SHP77 (cell line): Measurements from ENCODE around the gene DENND1C.

Experiments
- DNase-seq, 2 experiments: peaks; one replicate each; lab custom pipeline; 2025; lab: John Stamatoyannopoulos, UW

The DENND1C gene, protein sequence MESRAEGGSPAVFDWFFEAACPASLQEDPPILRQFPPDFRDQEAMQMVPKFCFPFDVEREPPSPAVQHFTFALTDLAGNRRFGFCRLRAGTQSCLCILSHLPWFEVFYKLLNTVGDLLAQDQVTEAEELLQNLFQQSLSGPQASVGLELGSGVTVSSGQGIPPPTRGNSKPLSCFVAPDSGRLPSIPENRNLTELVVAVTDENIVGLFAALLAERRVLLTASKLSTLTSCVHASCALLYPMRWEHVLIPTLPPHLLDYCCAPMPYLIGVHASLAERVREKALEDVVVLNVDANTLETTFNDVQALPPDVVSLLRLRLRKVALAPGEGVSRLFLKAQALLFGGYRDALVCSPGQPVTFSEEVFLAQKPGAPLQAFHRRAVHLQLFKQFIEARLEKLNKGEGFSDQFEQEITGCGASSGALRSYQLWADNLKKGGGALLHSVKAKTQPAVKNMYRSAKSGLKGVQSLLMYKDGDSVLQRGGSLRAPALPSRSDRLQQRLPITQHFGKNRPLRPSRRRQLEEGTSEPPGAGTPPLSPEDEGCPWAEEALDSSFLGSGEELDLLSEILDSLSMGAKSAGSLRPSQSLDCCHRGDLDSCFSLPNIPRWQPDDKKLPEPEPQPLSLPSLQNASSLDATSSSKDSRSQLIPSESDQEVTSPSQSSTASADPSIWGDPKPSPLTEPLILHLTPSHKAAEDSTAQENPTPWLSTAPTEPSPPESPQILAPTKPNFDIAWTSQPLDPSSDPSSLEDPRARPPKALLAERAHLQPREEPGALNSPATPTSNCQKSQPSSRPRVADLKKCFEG

DNA sequence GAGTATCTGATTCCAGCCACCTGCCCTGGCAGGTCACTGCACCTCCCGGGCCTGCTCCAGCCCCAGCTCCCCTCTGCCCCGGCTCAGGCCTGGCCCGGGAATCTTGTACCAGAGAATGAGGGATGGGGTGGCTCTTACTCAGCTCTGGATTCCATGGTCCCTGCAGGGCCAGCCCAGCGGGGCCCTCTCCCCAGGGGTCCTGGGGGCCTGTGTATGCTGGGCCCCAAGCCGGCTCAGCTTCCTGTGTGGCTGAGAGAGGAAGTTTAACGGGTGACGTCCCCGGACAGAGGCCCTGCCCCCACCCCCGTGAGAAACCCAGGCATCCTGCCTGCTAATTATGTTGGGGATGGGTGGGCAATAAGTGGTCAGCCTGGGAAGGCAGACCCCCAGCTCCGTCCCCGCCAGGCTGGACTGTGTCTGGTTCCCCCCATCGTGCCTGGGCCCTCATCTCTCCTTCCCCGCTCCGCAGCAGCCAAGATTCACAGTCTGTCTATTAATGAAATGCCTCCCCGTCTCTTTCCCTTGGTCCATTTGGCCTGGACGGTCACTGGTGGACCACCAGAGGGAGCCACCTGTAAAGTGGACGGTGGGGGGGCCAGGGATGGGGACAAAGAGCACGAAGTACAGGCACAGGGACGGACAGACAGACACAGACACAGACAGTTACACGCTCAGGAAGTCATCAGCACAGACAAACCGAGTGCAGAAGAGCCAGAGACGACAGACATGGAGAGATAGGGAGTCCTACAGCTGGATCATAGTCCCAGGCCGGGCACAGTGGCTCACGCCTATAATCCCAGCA is at the start of gene DENND1C:
TSS of gene DENND1C (minus strand) at position 247 of the 802 bp plus-strand sequence. CDS start at position 155, 92 bp downstream.
- peak; percentile 20 to 24 for DNase-seq

DNA sequence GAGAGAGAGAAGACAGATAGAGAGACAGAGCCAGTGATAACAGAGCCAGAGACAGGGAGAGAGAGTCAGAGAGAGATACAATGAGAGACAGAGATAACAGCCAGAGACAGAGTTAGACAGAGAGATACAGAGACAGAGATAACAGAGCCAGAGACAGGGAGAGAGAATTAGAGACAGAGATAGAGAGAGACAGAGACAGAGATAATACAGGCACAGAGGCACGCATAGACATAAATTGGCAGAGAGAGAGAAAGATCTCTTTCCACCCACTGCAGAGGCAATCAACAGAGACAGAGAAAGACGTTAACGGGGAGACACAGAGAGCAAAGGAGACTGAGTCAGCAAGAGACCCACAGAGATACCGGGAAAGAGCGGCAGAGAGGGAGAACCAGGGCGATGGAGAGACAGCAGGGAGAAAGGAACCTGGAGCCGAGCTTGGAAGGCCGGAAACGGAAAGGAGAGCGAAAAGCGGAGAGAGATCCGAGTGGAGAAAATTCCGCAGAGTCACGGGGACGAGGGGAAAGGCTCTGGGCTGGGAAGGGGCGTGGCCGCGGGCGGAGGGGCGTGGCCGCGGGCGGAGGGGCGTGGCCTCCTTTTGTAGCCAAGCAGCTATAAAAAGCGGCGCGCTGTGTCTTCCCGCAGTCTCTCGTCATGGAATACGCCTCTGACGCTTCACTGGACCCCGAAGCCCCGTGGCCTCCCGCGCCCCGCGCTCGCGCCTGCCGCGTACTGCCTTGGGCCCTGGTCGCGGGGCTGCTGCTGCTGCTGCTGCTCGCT is 49.0 kb upstream of the DENND1C start, which contains the start of gene TNFSF9:
TSS of gene TNFSF9 (plus strand) at position 641 of the 777 bp plus-strand sequence. CDS start at position 652, 11 bp downstream.
- peak; percentile 77 for DNase-seq

DNA sequence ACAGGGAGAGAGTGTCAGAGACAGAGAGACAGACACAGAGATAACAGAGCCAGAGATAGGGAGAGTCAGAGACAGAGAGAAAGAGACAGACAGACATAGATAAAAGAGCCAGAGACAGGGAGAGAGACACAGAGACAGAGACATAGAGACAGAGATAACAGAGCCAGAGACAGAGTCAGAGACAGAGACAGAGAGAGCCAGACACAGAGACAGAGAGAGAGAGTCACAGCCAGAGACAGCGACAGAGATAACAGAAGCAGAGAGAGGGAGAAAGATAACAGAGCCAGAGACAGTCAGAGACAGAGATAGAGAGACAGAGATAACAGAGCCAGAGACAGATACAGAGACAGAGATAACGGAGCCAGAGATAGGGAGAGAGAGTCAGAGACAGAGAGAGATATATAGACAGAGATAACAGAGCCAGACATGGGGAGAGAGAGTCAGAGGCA is 48.4 kb upstream of the DENND1C start:
- no peak for DNase-seq

DNA sequence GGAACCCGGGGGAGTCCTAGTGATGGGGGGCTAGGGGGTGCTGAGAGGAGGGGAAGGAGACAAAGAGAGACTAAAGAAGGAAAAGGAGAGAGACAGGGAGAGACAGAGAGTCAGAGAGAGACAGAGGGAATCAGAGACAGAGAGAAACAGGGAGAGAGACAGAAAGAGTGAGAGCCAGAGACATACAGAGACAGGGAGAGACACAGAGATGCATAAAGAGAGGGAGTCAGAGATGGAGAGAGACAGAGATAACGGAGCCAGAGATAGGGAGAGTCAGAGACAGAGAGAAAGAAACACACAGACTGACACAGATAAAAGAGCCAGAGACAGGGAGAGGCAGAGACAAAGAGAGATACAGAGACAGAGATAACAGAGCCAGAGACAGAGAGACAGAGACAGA is 47.8 kb upstream of the DENND1C start:
- no peak for DNase-seq

DNA sequence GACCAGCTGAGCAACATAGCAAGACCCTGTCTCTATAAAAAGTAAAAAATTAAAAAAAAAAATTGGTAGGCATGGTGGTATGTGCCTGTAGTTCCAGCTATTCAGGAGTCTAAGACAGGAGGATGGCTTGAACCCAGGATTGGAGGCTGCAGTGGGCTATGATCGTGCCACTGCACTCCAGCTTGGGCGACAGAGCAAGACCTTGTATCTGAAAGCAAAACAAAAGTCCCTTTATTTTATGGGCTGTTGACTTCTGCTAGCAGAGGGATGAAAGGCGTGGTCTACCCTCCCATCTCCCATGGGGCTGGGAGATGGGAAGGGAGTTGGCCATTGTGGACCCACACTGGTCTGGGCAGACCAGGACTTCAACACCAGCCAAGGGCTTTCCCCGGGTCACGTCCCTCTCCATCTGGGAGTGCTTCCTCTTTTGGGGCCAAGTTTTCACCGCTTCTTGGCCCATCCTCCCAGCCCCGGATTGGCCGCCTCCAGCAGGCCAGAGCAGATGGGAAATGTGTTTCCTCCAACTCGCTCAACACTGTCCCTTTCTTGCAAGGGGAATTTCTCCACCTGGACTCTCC is 47.0 kb upstream of the DENND1C start:
- no peak for DNase-seq

DNA sequence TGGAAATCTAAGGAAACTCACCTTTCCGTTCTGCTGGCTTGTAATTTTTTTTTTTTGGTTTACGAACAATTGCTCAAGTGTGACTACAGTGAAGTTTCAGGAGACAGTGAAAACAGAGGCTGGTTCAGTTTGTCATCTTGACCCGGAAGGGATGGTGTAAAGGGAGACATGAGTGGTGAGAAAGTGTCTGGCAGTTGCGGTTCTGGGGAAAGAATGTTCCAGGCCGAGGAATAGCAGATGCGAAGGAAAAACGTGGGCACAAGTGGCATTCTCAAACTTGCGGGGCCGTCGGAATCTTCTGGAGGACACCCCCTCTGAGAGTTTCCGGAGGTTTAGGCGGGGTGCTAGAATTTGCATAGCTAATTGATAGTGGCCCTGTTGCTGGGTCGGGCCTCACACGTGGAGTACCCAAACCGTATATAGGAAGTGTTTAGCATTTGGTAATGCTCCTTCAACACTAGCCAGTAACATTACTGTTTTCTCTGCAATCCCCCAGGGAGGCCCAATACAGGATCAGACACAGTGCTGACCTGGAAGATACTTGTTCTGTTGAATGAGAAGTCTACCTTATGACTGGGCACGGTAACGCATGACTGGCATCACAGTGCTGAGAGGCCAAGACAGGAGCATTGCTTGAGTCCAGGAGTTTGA is 46.4 kb upstream of the DENND1C start:
- no peak for DNase-seq

DNA sequence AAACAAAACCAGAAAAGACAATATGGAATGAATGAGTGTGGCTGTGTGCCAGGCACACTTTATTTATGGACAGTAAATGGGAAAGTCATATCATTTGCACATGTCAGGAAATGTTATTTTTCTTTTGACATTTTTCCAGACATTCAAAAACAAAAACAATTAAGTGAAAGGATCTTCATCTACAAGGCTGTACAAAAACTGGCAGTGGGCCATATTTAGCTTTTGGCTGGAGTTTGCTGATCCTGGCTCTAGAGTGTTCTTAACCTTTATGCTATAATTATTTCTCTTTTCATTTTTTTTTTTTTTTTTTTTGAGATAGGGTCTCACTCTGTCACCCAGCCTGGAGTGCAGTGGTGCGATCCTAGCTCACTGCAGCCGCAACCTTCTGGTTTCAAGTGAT is 42.7 kb upstream of the DENND1C start:
- DNase-seq, result no peak

DNA sequence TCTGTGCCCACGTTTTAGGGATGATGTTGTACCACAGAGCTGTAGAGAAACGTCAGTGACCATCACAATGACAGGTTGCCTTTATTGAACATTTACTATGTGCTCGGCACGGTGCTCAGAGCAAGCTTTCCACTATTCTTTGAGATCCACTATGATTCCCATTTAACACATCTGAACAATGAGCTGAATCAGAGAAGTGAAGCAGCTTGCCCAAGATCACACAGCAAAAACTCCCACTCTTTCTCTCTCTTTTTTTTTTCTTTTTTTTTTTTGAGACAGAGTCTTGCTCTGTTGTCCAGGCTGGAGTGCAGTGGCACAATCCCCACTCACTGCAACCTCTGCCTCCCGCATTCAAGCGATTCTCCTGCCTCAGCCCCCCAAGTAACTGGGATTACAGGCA is 41.1 kb upstream of the DENND1C start:
- no peak for DNase-seq

DNA sequence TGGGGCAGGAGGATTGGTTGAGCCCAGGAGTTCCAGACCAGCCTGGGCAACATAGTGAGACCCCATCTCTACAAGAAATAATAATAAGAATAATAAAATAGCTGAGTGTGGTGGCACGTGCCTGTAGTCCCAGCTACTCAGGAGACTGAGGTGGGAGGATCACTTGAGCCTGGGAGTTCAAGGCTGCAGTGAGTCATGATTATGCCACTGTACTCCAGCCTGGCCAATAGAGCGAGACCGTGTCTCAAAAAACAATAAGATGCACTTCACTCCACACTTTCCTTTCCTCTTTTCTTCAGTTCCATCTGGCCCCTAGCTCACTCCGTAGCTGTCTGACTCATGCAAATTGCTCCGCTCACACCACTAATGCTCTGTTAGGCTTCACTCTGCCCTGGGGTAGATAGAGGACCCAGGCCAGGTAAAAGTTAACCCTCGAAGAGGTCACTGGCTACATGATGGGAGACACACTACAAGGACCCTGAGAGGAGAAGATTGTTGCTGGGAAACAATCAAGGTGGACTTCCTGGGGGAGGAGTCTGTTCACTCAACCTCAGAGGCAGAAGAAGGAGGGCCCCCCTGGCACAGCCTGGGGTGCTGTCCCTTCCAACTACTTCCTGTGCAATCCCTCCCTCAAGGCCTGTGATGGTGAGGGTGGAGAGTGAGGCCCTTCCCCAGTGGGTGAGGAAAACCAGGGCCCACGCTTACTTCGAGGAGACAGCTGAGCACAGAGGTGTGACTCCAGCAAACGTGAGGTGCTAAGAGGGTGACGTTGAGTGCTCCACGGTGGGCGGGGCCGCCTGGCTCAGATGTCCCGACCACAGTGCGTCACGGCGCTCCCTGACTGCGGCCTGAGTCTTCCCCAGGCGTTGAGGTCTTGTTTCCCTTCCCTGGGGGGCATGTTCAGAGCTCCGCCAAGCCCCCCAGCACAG is 40.4 kb upstream of the DENND1C start:
- DNase-seq, result no peak

DNA sequence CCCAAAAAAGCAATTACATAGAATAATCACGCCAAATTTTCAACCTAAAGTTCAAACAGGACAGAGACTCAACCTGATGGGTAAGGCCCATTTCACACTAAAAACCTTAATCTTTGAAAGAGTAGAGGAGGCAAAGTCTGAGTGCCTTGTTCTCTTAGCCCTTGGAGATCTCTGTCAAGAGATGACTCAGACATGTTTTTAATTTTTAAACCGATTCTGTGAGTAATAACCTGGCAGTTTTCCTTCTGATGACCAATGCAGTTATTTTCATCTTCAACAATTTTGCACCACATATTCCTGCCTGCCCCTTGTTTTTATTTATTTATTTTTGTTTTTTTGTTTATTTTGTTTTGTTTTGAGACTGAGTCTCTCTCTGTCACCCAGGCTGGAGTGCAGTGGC is 37.7 kb upstream of the DENND1C start:
- DNase-seq, result no peak

DNA sequence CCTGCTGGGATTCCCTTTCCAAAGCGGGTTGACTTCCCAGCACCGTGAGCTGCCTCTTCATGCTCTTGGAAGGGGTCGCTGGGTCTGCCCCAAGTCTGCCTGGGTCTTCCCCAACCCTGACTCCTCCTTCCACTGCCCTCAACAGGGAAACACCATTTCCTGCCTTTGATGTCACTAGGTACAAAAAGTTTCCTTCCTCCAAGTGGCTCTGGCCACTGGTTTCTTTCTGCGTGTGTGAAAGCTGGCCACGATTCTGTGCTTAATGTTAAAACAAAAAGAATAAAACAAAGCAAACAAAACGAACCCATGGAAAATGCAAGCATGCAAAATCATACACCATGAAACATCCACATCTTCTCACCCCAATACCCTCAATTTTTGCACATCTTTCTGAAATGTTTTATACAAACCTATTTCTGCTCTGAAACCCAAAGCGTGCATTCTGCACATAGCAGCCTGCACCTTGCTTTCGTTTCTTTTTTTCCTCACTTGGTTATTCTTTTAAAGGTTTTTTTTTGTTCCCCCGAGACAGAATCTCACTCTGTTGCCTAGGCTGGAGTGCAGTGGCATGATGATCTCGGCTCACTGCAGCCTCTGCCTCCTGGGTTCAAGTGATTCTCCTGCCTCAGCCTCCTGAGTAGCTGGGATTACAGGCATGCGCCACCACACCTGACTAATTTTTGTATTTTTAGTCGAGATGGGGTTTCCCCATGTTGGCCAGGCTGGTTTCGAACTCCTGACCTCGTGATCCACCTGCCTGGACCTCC is 36.7 kb upstream of the DENND1C start:
- no peak for DNase-seq

DNA sequence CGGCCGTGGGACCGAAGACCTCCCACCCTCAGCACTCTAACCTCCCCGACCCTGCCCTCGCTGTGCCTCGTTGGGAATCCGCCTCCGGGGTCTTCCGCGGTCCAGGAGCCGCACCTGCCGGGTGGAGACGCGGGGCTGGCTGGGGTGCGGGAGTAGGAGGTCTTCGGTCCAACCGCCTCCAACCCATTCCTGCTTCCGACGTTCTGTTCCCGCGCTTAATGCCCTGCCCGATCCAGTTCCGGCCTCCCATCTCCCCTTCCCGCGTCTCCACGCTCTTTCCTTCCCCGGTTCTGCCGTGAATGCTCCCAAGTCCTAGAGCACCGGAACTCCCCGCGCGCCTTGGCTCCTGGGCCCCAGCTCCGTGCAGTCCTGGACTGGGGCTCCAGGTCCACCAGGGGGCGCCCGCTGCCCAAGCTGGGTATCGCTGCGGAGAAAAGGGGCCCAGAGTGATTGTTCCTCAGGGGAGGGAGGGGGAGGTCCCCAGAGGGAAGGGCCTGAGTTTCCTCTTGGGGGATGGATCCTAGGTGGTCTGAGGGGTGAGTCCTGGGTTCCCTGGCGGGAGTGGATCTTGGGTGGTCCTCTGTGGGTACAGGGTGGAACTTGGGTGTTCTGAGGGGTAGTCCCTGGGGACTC is 35.2 kb upstream of the DENND1C start:
- peak; percentile 88 to 89 for DNase-seq

DNA sequence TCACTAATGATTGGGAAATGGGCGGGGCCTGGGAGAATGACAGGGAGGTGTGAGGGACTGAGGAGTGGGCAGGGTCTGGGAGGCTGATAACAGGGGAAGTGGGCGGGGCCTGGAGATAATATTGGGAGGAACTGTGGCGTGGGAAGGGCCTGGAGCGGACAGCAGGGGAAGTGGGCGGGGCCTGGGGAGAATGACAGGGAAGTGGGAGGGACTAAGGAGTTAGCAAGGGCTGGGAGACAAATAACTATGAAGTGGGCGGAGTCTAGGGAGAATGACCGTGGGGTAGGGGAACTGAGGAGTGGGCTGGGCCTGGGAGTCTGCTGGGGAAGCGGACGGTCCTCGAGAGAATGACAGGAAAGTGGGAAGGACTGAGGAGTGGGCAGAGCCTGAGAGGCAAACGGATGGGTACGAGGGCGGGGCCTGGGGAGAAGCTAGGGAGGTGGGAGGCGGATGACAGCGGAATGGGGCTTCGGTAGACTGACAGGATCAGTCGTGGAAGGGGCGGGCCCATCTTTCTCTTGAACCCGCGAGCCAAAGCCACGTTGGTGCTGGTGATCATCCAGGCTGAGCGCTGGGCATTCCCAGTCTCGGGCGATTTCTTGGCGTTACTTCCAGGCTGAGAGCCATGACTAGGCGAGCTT is 34.6 kb upstream of the DENND1C start:
- DNase-seq, result peak; percentile 91 to 92

DNA sequence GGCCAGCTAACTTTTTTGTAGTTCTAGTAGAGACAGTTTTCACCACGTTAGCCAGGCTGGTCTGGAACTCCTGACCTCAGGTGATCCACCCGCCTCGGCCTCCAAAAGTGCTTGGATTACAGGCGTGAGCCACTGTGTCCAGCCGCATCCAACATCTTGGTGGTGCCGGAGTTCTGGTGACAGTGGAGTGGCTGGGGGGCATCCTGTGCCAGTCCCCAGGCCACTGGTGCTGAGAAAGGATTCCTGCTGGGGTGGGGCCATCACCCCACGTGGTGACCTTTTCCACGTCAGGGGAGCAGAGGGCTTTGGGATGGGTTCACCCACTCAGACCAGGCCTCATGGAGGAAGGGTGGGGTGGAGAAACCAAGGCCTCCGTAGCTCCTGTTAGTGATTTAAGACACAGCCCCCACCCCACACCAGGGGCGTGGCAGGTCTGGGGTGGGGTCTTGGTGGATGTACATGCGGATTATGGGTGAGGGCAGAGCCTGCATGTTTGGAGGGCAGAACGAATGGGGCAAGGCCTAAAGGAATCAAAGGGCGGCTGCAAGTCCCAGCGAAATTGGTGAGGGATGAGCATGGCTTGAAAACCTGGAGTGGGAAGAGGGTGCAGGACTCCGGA is 33.4 kb upstream of the DENND1C start:
- DNase-seq, result no peak

DNA sequence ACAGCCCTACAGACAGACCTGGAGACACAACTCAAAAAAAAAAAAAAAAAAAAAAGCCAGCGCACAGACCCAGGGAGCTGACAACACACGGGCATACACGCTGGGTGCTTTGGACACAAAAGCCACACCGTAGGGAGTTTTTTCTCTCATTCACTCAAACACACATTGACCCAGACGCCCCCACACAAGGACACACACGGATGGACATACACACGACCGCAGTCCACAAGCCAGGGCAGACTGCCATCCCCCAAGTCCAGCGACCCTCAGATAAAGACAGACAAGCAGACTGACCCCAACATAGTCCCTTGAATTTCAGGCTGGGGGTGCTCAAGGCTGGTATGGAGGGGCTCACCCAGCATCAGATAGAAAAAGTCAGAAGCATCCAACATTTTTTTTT is 32.5 kb upstream of the DENND1C start:
- DNase-seq, result no peak

DNA sequence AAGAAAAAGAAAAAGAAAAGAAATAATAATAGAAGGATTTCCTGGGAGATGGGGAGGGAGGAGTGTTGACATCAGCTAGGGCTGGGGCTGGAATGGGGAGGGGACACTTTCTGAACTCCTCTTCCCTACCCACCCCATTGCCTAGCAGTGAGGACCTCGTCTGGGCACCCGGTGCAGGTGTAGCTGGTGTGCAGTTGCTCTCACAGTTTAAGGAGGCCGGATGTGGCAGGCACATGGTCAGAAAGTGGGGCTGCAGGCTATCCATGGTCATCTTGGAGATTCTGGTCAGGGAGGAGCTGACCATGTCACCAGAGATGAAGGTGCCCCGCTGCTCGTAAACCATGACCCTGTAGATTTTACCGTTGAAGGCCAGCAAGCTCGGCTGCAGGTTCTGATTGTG is 29.0 kb upstream of the DENND1C start:
- DNase-seq, result no peak
